Measurements from ENCODE around the gene ATM. TPM values are rescaled to one million over a fixed set of nuclear protein-coding genes. Genes with fewer than 3 reads are reported as not detected.

The ATM gene
- total and polyA plus RNA-seq, 2 experiments from 2014 or later, result 27.6 to 59.3 TPM

- Histone ChIP-seq H3K79me2 (replicated peaks; ENCODE audit: insufficient read depth) (peaks cover 89% of the 10 kb centered on the region), H2AFZ (no peak overlapping the region), H3K27ac (ENCODE audit: low read depth) (no peak overlapping the region)
Measured at GRCh38 chr11:108204929-108205499, 17.9 kb upstream of the ATM start.

More at GRCh38 chr11:108204929-108205499, 17.9 kb upstream of the ATM start:
- Histone ChIP-seq H3K4me1 (ENCODE audit: insufficient read depth) (peaks cover 17% of the 10 kb centered on the region), H4K20me1 (replicated peaks; ENCODE audit: insufficient read depth) (peaks cover 9% of the 10 kb centered on the region; the same call in 1 of the 2 replicates), H3K4me2 (no peak overlapping the region), H3K36me3 (ENCODE audit: insufficient read depth) (peaks cover 44% of the 10 kb centered on the region), H3K4me3 (no peak overlapping the region), H3K27me3 (ENCODE audit: insufficient read depth) (no peaks in the 10 kb centered on the region), H3F3A (replicated peaks; ENCODE audit: low read depth) (no peaks in the 10 kb centered on the region), H3K9me2 (ENCODE audit: insufficient read depth) (no peaks in the 10 kb centered on the region)
- ATAC-seq (no peak), DNase-seq (ENCODE audit: low spot score) (no peak)
- Mint-ChIP-seq H3K4me1 (peaks cover 10% of the 10 kb centered on the region; the same call in 2 of the 3 replicates), H3K9me3 (peaks cover 50% of the 10 kb centered on the region), H3K4me3 (no peak overlapping the region), H3K36me3 (ENCODE audit: low read depth) (peaks cover 74% of the 10 kb centered on the region), H3K27me3 (ENCODE audit: insufficient read depth, low read depth, poor library complexity) (peaks cover 4% of the 10 kb centered on the region), H3K27ac (no peak overlapping the region)
- TF ChIP-seq CREB1 (CRISPR knock-in tag; IDR thresholded peaks at IDR 0.05; ENCODE audit: low read depth) (no peak), EZH2phosphoT487 (IDR thresholded peaks at IDR 0.05; ENCODE audit: unreplicated experiment) (no peak), REST (IDR thresholded peaks at IDR 0.05; ENCODE audit: unreplicated experiment) (no peak), CTCF (conservative IDR thresholded peaks at IDR 0.05; ENCODE audit: low read depth in 2 of 2) (no peak), ZNF462 (CRISPR knock-in tag; IDR thresholded peaks at IDR 0.05) (no peak), ZNF331 (CRISPR knock-in tag; IDR thresholded peaks at IDR 0.05; ENCODE audit: low read depth) (no peak), STAT1 (IDR thresholded peaks at IDR 0.05; ENCODE audit: unreplicated experiment) (no peak), ETS1 (IDR thresholded peaks at IDR 0.05) (no peak), JUNB (IDR thresholded peaks at IDR 0.05; ENCODE audit: unreplicated experiment) (no peak), NANOG (IDR thresholded peaks at IDR 0.05; ENCODE audit: borderline replicate concordance) (no peak)
